OCI-M2 (cell line): ENCODE data around the gene MMP24OS.
"Not testable (repeated sequence)": the region's sequence is repeated elsewhere in the genome, so short reads cannot be mapped to it uniquely, and the experiment has no call there.

Experiments used
- DNase-seq: peaks from one replicate; lab custom pipeline; 2025; ENCODE audit not compliant: unreplicated experiment; lab: John Stamatoyannopoulos, UW

MMP24OS gene

DNA sequence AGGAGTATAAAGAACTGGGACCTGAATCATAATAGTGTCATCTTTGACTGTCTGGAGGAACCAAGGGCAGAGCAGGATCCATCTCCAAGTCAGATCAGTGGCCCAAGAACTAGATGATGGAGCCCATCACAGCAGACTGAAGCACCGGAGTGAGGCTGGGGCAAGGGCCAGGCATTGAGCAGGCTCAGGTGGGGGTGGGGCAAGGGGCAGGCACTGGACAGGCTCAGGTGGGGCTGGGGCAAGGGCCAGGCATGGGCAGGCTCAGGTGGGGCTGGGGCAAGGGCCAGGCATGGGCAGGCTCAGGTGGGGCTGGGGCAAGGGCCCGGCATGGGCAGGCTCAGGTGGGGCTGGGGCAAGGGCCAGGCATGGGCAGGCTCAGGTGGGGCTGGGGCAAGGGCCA, 25.3 kb downstream of the MMP24OS start:
- DNase-seq = not testable (repeated sequence)

DNA sequence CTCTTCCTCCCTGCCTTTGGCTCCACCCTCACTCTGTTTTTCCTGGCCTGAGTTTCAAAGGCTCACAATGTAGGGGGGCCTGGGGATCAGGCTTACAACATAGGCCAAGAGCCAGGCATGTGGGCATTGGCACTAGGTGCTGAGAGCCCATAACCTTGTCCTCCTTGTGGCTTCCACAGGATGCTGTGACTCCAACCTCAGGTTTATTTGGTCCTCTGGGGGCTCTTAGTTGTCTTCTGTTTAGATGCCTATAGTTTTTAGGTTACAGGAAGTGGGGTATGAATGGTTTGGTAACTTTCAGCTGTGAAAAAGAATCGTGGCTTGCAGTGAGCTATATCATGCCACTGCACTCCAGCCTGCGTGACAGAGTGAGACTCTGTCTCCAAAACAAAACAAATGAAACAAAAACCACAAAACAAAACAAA, 25.9 kb downstream of the MMP24OS start:
- DNase-seq = no peak

DNA sequence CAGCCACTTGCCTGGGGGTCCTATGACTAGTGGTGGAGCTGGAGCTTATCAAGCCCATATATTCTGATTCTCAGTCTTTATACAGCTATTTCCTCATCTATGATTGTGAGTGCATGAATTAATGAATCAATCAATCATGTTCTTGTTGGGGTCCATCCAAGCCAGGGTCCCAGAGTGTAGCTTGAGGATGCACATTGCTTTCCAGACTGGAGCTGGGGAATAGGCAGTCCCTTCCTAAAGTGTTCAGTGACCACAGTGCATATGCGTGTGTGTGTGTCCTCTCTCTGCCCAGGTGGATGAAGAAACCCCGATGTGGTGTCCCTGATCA, 26.3 kb downstream of the MMP24OS start:
- no peak for DNase-seq

DNA sequence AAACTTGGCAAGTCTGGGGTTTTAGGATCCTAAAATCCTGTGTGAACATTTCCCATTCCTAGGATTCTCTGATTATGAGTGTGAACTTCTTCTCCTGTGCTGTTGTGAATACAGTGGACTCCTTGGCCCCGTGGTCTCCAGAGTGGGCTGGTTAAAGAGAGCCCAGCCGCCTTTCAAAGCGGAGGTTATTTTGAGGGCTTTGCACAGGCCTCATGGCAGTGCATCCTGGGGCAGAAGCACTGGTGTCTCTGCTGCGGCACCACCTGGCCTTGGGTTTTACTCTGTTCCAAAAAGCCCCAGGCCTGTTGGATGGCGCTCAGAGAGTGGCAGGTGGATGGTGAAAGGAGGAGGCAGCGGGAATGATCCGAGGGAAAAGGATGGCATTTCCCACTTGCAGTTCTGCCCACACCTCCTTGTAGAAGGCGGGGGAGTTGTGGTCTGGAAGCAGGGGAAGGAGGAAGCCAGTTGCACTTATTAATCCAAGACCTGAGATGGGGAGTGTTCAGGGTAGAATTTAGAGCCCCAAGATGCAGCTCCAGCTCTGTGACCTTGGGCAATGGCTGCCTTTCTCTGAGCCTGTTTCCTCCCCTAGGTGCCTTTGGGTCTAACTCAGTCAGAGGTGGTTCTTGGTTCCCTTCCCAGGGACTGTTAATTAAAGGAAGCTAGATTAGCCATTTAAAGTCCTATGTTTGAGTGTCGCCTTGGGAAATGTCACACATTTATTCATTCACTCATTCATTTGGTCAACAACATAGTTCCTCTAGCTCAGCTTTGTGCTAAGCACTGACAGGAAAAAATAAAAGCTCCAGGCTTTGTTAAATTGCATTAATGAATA, 29.1 kb downstream of the MMP24OS start:
- no peak for DNase-seq

DNA sequence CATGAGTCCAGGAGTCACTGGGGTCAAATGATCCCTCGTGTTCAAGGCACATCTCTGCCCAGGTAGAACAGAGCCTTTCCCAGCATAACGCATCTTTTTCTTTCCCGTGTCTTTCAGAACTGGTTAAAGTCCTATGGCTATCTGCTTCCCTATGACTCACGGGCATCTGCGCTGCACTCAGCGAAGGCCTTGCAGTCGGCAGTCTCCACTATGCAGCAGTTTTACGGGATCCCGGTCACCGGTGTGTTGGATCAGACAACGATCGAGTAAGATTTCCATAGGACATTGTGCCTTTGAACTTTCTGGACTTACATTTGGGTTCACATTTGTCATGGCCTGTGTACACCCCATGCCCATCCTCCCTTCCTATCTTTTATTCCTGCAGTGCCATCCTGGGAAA, 31.2 kb downstream of the MMP24OS start:
- no peak for DNase-seq

DNA sequence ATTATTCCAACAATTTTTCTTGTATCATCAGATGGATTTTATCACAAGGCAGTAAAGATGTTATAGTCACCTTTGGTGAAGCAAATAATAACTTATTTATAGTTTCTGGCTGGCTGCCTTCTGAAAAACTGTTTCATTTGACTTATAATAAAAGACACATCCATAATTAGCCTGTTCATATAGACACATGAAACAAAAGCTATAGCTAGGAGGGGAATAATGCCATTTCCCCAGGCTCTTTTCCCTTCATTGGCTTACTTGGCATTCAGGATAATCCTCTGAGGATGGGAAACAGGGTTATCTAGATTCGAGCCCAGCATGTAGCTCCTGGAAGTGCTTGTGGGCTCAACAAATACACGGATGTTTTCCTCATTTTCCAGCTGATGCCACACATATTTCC, 33.9 kb downstream of the MMP24OS start:
- DNase-seq = no peak

DNA sequence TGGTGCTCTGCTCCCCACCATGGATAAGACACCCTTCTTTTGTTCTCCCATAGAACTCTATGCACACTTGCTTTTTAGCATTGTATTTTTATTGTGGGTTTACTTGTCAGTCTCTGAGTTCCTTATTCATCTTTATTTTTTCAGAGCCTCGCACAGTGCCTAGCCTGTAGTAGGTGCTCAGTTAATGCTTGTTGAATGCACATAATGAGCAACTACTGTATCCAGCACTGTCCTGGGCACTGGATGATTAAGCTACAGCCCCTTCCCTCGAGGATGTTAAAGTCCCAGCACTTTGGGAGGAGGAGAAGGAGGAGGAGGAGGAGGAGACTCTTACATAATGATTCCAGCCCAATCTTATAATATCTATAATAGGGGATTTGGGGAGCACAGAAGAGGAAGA, 34.6 kb downstream of the MMP24OS start:
- no peak for DNase-seq

DNA sequence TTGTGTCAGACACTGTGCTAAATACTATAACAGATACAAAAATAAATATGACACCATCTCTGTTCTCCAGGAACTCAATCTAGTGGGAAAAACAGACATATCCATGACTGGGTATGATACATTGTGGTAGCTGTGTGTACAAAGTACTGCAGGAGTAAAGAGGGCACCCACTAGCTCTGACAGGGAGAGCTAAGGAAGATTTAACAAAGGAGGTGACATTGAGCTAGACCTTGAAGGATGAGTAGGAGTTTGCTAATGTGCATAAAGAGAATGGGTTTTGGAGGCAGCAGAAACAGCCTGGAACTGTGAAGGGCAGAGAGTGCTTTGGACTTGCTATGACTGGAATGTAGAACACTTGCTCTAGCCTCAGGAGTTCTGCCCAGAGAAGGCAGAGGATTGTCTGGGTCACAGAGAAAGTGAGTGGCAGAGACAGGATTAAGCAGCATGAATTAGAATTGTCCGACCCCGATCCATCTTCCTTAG, 37.1 kb downstream of the MMP24OS start:
- no peak for DNase-seq

DNA sequence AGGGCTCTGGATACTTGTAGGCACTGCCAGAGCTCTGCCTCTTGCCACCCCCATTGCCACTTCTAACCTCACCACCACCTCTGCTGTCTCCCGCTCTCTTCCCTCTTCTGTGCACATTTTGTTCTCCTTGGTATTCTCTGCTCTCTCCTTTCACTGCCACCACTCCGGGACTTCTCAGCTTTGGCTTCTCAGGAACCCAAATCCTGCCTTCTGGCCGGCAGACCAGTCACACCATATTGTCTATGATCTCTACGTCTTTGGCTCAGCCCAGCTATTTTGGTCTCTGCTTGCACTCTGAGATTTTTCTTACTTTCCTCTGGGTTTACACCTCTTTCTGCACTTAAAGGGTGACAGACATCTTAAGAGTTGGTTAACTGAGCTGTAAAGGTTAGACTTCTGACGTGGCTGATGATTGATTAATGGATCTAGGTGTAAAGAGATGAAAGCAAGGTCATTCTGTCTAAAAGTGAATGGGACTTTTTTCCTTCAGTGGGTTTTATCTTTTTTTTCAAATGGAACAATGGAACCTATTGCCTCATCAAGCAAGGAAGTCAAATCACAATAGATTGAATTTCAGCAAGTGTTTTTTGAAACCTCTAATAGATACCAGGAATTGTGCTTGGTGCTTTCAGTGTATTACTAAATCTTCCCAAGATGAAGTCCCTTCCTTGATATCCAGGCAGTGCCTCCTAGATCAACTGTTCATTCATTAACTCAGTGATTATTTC, 37.7 kb downstream of the MMP24OS start:
- no peak for DNase-seq

DNA sequence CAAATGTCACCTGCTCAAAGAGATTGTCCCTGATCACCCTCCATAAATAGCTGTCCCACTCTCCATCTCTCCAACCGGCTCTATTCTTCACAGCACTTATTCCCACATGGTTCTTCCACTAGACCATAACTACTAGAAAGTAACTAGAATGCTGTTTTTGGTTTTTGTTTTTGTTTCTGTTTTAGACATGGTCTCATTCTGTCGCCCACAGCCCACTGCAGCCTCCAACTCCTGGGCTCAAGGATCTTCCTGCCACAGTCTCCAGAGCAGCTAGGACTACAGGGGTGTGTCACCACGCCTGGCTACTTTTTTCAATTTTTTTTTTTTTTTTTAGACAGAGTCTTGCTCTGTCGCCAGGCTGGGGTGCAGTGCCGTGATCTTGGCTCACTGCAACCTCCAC, 39.2 kb downstream of the MMP24OS start:
- no peak for DNase-seq

DNA sequence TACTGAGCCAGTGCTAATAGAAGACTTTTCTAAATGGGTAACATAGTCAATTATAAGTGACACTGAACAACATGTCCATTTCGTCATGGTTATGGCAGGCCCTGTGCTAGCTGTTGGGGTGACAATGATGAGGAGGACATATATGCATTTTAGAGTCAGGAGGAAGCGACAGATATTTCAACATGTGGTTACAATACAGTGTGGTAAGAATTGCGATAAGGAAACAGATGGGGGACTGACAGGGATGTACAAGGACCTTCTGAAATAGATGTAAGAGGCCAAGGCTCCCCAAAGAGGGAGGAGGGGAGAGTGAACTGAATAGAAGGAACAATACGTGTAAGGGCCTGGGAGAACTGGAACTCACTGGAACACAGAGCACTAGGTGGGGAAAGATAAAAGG, 39.8 kb downstream of the MMP24OS start:
- DNase-seq = no peak

DNA sequence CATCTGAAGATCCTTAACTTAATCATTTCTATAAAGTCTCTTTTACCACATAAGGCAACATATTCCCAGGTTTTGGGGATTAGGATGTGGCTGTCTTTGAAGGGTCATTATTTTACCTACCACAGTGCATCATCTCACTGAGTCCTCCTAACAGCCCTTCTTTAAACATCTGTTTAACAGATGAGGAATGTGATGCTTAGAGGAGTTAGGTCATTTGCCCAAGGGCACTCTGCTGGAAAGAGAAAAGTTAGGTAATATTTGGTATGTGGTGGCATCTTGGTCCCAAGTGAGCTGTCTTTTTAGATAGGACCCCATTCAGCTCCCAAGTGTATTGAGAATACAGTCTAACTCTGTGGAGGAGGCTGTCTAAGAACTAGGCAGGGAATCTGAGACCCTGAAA, 40.4 kb downstream of the MMP24OS start:
- DNase-seq = no peak

DNA sequence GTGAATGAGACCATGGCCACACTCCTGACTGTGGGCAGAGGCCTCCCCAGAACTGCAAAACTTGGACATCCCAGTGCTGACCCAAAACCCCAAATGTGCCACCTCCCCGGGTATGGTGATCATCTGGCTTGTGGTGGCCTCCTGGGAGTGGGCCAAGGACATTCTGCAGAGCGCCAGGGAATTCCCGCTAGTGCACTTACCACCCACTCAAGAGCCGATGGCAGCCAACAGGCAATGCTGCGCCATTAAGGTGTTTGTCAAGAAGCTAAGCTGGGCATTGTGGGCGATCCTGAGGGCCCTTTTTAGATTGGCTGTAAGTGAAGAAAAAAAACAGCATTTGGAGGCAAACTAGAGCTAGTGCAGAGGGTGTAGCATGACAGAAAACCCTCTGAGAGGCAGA, 42.0 kb downstream of the MMP24OS start:
- no peak for DNase-seq

DNA sequence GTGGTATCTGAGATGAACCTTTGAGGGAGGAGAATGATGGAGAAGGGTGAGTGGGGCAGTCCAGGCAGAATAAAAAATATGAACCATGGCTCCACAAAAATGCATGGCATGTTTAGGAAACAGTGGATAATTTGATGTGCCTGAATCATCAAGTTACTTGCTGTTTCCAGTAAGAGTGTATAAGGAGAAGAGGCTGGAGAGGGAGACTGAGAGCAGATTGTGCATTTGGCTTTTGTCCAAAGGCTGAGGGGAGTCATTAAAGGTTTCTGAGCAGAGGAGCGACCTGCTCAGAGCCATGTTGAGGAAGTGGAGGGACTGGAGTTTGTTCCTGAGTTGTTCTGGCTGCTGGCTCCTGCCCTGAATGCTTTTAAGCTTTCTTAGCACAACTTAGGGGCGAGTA, 45.3 kb downstream of the MMP24OS start:
- no peak for DNase-seq

DNA sequence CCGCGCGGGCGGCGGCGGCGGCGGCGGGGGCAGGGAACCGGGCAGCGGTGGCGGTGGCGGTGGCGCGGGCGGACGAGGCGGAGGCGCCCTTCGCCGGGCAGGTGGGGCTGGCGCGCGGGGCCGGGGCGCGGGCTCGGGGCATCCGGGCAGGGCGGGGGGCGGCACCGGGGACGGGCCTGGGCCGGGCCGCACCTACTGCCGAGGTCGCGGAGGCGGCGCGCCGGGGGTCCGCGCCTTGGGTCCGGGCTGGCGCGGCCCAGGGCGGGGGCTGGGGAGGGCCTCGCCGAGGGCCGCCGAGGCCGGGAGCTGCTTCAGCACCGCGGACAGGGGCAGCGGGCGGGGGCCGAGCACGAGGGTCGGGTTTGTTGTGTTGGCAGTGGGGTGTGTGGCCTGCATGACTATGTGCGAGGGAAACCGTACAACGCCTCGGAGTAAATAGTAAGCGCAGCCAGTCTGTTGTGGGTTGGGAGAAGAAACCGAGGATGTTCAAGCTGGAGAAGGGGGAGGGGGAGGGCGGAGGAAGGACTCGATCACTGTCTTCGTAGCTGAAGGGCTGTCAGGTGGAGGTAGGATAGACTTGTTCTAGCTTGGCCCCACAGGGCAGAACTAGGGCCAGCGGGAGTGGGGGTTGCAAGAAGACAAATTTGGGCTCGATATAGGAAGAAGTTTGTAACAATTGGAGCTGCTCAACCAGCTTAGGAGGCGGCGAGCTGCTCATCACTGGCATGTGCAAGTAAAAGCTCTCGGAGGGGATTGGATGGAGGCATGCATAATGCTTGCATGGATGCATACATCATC, 50.8 kb downstream of the MMP24OS start:
- no peak for DNase-seq
